HEK293 (cell line): ENCODE results near the gene KANSL1L.

Experiments
- CTCF ChIA-PET: fragments of 350-600 bp; formaldehyde crosslinking; extraction: SDS; loops from one replicate; lab custom pipeline; 2021; ENCODE audit warnings: antibody characterized with exemption; lab: Yijun Ruan, JAX
- POLR2A ChIA-PET: fragments of 300-600 bp; formaldehyde crosslinking; extraction: SDS; loops from one replicate; lab custom pipeline; 2020; ENCODE audit warnings: antibody characterized with exemption, inconsistent platforms; lab: Yijun Ruan, JAX
- H3K27ac ChIP-seq: fragments of 200-500 bp; sonication (Bioruptor generic); 2 replicates; pipeline ENCODE4 v1.5.1; 2014; ENCODE audit warnings: low read depth, low read length, control low read depth, inconsistent platforms; ENCODE audit errors: extremely low read depth
- H3K36me3 ChIP-seq, 2 experiments: fragments of 200-500 bp in 1 of 2; sonication (Bioruptor generic) in 1 of 2; 1 replicate in 1 of 2; 2 replicates in 1 of 2; pipeline ENCODE4 v1.5.1; 2014 to 2017; ENCODE audit warnings: inconsistent platforms in 2 of 2, low read length in 2 of 2; ENCODE audit not compliant: control insufficient read depth in 2 of 2, insufficient read depth in 1 of 2
- H3K4me1 ChIP-seq: fragments of 200-500 bp; sonication (Bioruptor generic); 2 replicates; pipeline ENCODE4 v1.5.1; 2014; ENCODE audit warnings: mild to moderate bottlenecking, low read length, inconsistent platforms; ENCODE audit not compliant: control insufficient read depth, insufficient read depth
- H3K4me3 ChIP-seq: 2 replicates; pipeline ENCODE4 v1.5.1; 2011; ENCODE audit warnings: low read depth, mild to moderate bottlenecking, control low read depth, low read length, moderate library complexity
- H3K9me3 ChIP-seq: fragments of 200-500 bp; sonication (Bioruptor generic); 2 replicates; pipeline ENCODE4 v1.5.1; 2014; ENCODE audit warnings: low read depth, low read length, inconsistent platforms; ENCODE audit not compliant: control insufficient read depth, insufficient read depth
- GFI1B ChIP-seq: fragments of 450-650 bp; formaldehyde crosslinking; IDR thresholded peaks from 2 replicates; pipeline ENCODE4 v1.5.1; 2016; ENCODE audit warnings: missing biosample characterization, missing genetic modification characterization
- GLI2 ChIP-seq: fragments of 450-650 bp; formaldehyde crosslinking; IDR thresholded peaks from 2 replicates; pipeline ENCODE4; 2017; ENCODE audit warnings: missing biosample characterization, missing genetic modification characterization, low read depth, borderline replicate concordance
- KLF1 ChIP-seq: fragments of 450-650 bp; formaldehyde crosslinking; IDR thresholded peaks from 2 replicates; pipeline ENCODE4 v1.5.1; 2016; ENCODE audit warnings: missing biosample characterization, missing genetic modification characterization
- MYNN ChIP-seq: fragments of 450-650 bp; formaldehyde crosslinking; IDR thresholded peaks from 2 replicates; pipeline ENCODE4 v1.5.1; 2016; ENCODE audit warnings: missing biosample characterization, missing genetic modification characterization, borderline replicate concordance
- YY1 ChIP-seq: fragments of 450-650 bp; formaldehyde crosslinking; IDR thresholded peaks from 2 replicates; pipeline ENCODE4 v1.5.1; 2018; ENCODE audit warnings: missing biosample characterization, missing genetic modification characterization
- ZBTB20 ChIP-seq: fragments of 450-650 bp; formaldehyde crosslinking; IDR thresholded peaks from 2 replicates; pipeline ENCODE4 v1.5.1; 2016; ENCODE audit warnings: missing biosample characterization, missing genetic modification characterization
- ZBTB48 ChIP-seq: fragments of 450-650 bp; formaldehyde crosslinking; IDR thresholded peaks from 2 replicates; pipeline ENCODE4 v1.5.1; 2016; ENCODE audit warnings: missing biosample characterization, missing genetic modification characterization
- ZBTB8A ChIP-seq: fragments of 450-650 bp; formaldehyde crosslinking; IDR thresholded peaks from 2 replicates; pipeline ENCODE4 v1.5.1; 2016; ENCODE audit warnings: missing biosample characterization, missing genetic modification characterization
- ZFP69B ChIP-seq: fragments of 450-650 bp; formaldehyde crosslinking; IDR thresholded peaks from 2 replicates; pipeline ENCODE4 v1.5.1; 2016; ENCODE audit warnings: missing biosample characterization, missing genetic modification characterization
- ZIC2 ChIP-seq: fragments of 450-650 bp; formaldehyde crosslinking; IDR thresholded peaks from 2 replicates; pipeline ENCODE4 v1.5.1; 2016; ENCODE audit warnings: missing biosample characterization, missing genetic modification characterization
- ZNF19 ChIP-seq: fragments of 450-650 bp; formaldehyde crosslinking; IDR thresholded peaks from 2 replicates; pipeline ENCODE4; 2016; ENCODE audit warnings: missing biosample characterization, missing genetic modification characterization, low read depth
- ZNF214 ChIP-seq: fragments of 450-650 bp; formaldehyde crosslinking; IDR thresholded peaks from 2 replicates; pipeline ENCODE4 v1.5.1; 2017; ENCODE audit warnings: missing biosample characterization, mild to moderate bottlenecking, missing genetic modification characterization, borderline replicate concordance
- ZNF24 ChIP-seq: fragments of 450-650 bp; formaldehyde crosslinking; IDR thresholded peaks from 2 replicates; pipeline ENCODE4 v1.5.1; 2016; ENCODE audit warnings: missing biosample characterization, missing genetic modification characterization
- ZNF26 ChIP-seq: fragments of 450-650 bp; formaldehyde crosslinking; IDR thresholded peaks from 2 replicates; pipeline ENCODE4 v1.5.1; 2016; ENCODE audit warnings: missing biosample characterization, missing genetic modification characterization
- ZNF274 ChIP-seq, 2 experiments: fragments of 200-500 bp in 1 of 2; fragments of 450-650 bp in 1 of 2; sonication (Bioruptor generic) in 1 of 2; formaldehyde crosslinking in 1 of 2; IDR thresholded peaks; 2 replicates each; pipeline versions ENCODE4 v1.5.1 to v1.6.1; 2014 to 2016; ENCODE audit warnings: borderline replicate concordance in 1 of 2, inconsistent platforms in 1 of 2, low read length in 1 of 2, missing biosample characterization in 1 of 2, missing genetic modification characterization in 1 of 2
- ZNF280C ChIP-seq: fragments of 450-650 bp; formaldehyde crosslinking; IDR thresholded peaks from 2 replicates; pipeline ENCODE4 v1.5.1; 2016; ENCODE audit warnings: missing biosample characterization, missing genetic modification characterization
- ZNF404 ChIP-seq: fragments of 450-650 bp; formaldehyde crosslinking; IDR thresholded peaks from 2 replicates; pipeline ENCODE4 v1.5.1; 2017; ENCODE audit warnings: missing biosample characterization, missing genetic modification characterization
- ZNF449 ChIP-seq: fragments of 450-650 bp; formaldehyde crosslinking; IDR thresholded peaks from 2 replicates; pipeline ENCODE4 v1.5.1; 2017; ENCODE audit warnings: missing biosample characterization, mild to moderate bottlenecking, missing genetic modification characterization, moderate library complexity
- ZNF48 ChIP-seq: fragments of 450-650 bp; formaldehyde crosslinking; IDR thresholded peaks from 2 replicates; pipeline ENCODE4 v1.5.1; 2016; ENCODE audit warnings: missing biosample characterization, missing genetic modification characterization
- ZNF510 ChIP-seq: fragments of 450-650 bp; formaldehyde crosslinking; IDR thresholded peaks from 2 replicates; pipeline ENCODE4 v1.5.1; 2018; ENCODE audit warnings: mild to moderate bottlenecking, missing genetic modification characterization, missing biosample characterization; ENCODE audit not compliant: insufficient replicate concordance
- ZNF521 ChIP-seq: fragments of 450-650 bp; formaldehyde crosslinking; IDR thresholded peaks from 2 replicates; pipeline ENCODE4 v1.5.1; 2017; ENCODE audit warnings: missing biosample characterization, mild to moderate bottlenecking, missing genetic modification characterization
- ZNF548 ChIP-seq: fragments of 450-650 bp; formaldehyde crosslinking; IDR thresholded peaks from 2 replicates; pipeline ENCODE4 v1.5.1; 2016; ENCODE audit warnings: missing biosample characterization, missing genetic modification characterization
- ZNF558 ChIP-seq: fragments of 450-650 bp; formaldehyde crosslinking; IDR thresholded peaks from 2 replicates; pipeline ENCODE4 v1.5.1; 2016; ENCODE audit warnings: missing biosample characterization, missing genetic modification characterization
- ZNF639 ChIP-seq: fragments of 450-650 bp; formaldehyde crosslinking; IDR thresholded peaks from 2 replicates; pipeline ENCODE4 v1.5.1; 2016; ENCODE audit warnings: missing biosample characterization, missing genetic modification characterization
- ZNF660 ChIP-seq: fragments of 450-650 bp; IDR thresholded peaks from 2 replicates; pipeline ENCODE4 v1.5.1; 2018; ENCODE audit warnings: missing biosample characterization, mild to moderate bottlenecking, missing genetic modification characterization
- ZNF664 ChIP-seq: fragments of 450-650 bp; formaldehyde crosslinking; IDR thresholded peaks from 2 replicates; pipeline ENCODE4 v1.5.1; 2016; ENCODE audit warnings: missing biosample characterization, missing genetic modification characterization
- ZNF777 ChIP-seq: fragments of 450-650 bp; formaldehyde crosslinking; IDR thresholded peaks from 2 replicates; pipeline ENCODE4 v1.5.1; 2017; ENCODE audit warnings: missing biosample characterization, missing genetic modification characterization, borderline replicate concordance
- ZSCAN16 ChIP-seq: fragments of 450-650 bp; formaldehyde crosslinking; IDR thresholded peaks from 2 replicates; pipeline ENCODE4 v1.5.1; 2016; ENCODE audit warnings: missing biosample characterization, missing genetic modification characterization
- TF ChIP-seq, protein P1 (sequence below): fragments of 450-650 bp; formaldehyde crosslinking; IDR thresholded peaks from 2 replicates; pipeline ENCODE4 v1.5.1; 2017; ENCODE audit warnings: missing biosample characterization, missing genetic modification characterization

The KANSL1L gene

DNA sequence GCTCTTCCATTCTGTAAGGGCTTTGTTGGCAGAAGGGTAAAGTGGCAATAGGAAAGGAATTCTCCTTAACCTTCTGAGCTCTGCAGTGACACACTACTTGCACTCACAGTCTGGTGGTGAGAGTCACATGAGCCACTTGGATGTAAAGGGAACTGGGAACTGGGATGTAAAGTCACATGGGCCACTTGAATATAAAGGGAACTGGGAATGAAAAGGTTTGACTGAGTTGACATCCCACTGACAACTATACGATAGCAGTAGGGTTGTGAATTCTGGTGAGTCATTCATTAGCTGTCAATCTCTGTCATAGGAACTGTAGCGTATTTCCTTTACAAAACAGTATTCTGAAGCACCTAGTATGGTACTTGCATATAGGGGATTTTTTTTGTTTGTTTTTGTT is 163.3 kb downstream of the KANSL1L start:
- Histone ChIP-seq H3K27ac (no peak overlapping the region), H3K9me3 (no peaks in the 10 kb centered on the region), H3K4me3 (no peak overlapping the region), H3K36me3 (peaks cover 24 to 80% of the 10 kb centered on the region in 2 experiments), H3K4me1 (peaks cover 11% of the 10 kb centered on the region; the same call in 1 of the 2 replicates)
- no peak for TF ChIP-seq ZNF548 (tag by site-specific recombination)
- TF ChIP-seq ZNF449, result no peak
- TF ChIP-seq ZBTB8A (tag by site-specific recombination), result no peak
- TF ChIP-seq ZNF404 (tag by site-specific recombination), result no peak
- no peak for TF ChIP-seq ZBTB48
- TF ChIP-seq ZNF214 (tag by site-specific recombination), result no peak
- TF ChIP-seq ZIC2 (tag by site-specific recombination), result no peak
- no peak for TF ChIP-seq ZBTB20 (tag by site-specific recombination)
- no peak for TF ChIP-seq MYNN (tag by site-specific recombination)
- TF ChIP-seq ZNF639 (tag by site-specific recombination), result no peak
- no peak for TF ChIP-seq ZNF274 (IDR thresholded peaks at IDR 0.05; ENCODE audit: low read length)
- TF ChIP-seq ZNF274 (tag by site-specific recombination; IDR thresholded peaks at IDR 0.05; ENCODE audit: borderline replicate concordance), result no peak
- POLR2A ChIA-PET, result no interaction called here
- CTCF ChIA-PET, result no interaction called here

GRCh38 chr2:210004881-210005280 is 166.3 kb downstream of the KANSL1L start:
- ChIA-PET CTCF (interaction anchor here (0.5 to 1.1 kb wide), 4 partner anchors 18 to 176 kb away, joined by 3 to 4 read pairs (median 4); no protein-coding TSS in a partner anchor), POLR2A (no interaction called here)
- H3K27ac ChIP-seq, result no peak overlapping the region

More at GRCh38 chr2:210004881-210005280, 166.3 kb downstream of the KANSL1L start:
- Histone ChIP-seq H3K36me3 (peaks cover 5 to 51% of the 10 kb centered on the region in 2 experiments; a peak in 2 of 3 replicates), H3K9me3 (no peaks in the 10 kb centered on the region), H3K4me1 (peaks cover 11% of the 10 kb centered on the region; the same call in 1 of the 2 replicates), H3K4me3 (no peak overlapping the region)
- no peak for TF ChIP-seq GFI1B (tag by site-specific recombination)
- TF ChIP-seq GLI2 (tag by site-specific recombination), result no peak
- TF ChIP-seq YY1, result no peak
- TF ChIP-seq ZNF660, result no peak
- TF ChIP-seq ZSCAN16 (tag by site-specific recombination), result no peak
- TF ChIP-seq ZNF48 (tag by site-specific recombination), result no peak
- TF ChIP-seq ZNF664 (tag by site-specific recombination), result no peak
- TF ChIP-seq ZNF777 (tag by site-specific recombination), result no peak
- TF ChIP-seq ZNF510 (tag by site-specific recombination), result no peak
- no peak for TF ChIP-seq ZNF19
- TF ChIP-seq ZFP69B, result no peak
- TF ChIP-seq ZNF280C (tag by site-specific recombination), result no peak
- TF ChIP-seq ZNF558 (tag by site-specific recombination), result no peak
- TF ChIP-seq ZNF26 (tag by site-specific recombination), result no peak
- no peak for TF ChIP-seq ZNF521 (tag by site-specific recombination)
- TF ChIP-seq, protein P1, sequence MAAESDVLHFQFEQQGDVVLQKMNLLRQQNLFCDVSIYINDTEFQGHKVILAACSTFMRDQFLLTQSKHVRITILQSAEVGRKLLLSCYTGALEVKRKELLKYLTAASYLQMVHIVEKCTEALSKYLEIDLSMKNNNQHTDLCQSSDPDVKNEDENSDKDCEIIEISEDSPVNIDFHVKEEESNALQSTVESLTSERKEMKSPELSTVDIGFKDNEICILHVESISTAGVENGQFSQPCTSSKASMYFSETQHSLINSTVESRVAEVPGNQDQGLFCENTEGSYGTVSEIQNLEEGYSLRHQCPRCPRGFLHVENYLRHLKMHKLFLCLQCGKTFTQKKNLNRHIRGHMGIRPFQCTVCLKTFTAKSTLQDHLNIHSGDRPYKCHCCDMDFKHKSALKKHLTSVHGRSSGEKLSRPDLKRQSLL (tag by site-specific recombination), result no peak
- no peak for TF ChIP-seq ZNF24 (tag by site-specific recombination)
- TF ChIP-seq KLF1 (tag by site-specific recombination), result no peak
